ENCODE measurements around the gene SCML1.
A peak's percentile ranks its signal among the peaks of the same experiment; 100 is the strongest.

Gene SCML1

DNA sequence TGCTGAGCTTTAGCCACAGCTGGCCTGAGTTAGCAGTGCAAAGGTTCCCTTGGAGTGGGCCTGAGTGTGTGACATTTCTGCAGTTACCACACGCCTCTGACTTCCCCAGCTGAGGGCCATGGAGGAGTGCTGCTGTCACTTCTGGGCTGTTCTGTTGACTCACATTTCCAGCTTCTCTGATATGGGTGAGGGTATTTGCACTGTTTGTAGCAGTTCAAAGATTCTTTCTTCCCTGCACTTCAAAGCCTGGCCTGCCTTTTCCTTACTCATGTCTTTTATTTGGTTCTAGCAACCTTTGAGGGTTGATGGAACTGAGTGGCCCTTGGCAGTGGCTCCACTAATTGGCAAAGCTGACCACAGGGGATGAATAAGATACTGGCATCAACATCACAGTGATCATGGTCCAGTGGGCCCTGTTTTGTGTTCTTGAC is 26.4 kb upstream of the SCML1 start (continued):
- TF ChIP-seq, protein P1, sequence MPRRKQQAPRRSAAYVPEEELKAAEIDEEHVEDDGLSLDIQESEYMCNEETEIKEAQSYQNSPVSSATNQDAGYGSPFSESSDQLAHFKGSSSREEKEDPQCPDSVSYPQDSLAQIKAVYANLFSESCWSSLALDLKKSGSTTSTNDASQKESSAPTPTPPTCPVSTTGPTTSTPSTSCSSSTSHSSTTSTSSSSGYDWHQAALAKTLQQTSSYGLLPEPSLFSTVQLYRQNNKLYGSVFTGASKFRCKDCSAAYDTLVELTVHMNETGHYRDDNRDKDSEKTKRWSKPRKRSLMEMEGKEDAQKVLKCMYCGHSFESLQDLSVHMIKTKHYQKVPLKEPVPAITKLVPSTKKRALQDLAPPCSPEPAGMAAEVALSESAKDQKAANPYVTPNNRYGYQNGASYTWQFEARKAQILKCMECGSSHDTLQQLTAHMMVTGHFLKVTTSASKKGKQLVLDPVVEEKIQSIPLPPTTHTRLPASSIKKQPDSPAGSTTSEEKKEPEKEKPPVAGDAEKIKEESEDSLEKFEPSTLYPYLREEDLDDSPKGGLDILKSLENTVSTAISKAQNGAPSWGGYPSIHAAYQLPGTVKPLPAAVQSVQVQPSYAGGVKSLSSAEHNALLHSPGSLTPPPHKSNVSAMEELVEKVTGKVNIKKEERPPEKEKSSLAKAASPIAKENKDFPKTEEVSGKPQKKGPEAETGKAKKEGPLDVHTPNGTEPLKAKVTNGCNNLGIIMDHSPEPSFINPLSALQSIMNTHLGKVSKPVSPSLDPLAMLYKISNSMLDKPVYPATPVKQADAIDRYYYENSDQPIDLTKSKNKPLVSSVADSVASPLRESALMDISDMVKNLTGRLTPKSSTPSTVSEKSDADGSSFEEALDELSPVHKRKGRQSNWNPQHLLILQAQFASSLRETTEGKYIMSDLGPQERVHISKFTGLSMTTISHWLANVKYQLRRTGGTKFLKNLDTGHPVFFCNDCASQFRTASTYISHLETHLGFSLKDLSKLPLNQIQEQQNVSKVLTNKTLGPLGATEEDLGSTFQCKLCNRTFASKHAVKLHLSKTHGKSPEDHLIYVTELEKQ (tag by site-specific recombination; IDR thresholded peaks at IDR 0.05; ENCODE audit: borderline replicate concordance): no peak
- TF ChIP-seq MYNN (tag by site-specific recombination; IDR thresholded peaks at IDR 0.05; ENCODE audit: borderline replicate concordance) (no peak), ZNF157 (tag by site-specific recombination; IDR thresholded peaks at IDR 0.05) (no peak), ZNF560 (tag by site-specific recombination; IDR thresholded peaks at IDR 0.05; ENCODE audit: borderline replicate concordance) (no peak), ZNF558 (tag by site-specific recombination; IDR thresholded peaks at IDR 0.05) (no peak)

DNA sequence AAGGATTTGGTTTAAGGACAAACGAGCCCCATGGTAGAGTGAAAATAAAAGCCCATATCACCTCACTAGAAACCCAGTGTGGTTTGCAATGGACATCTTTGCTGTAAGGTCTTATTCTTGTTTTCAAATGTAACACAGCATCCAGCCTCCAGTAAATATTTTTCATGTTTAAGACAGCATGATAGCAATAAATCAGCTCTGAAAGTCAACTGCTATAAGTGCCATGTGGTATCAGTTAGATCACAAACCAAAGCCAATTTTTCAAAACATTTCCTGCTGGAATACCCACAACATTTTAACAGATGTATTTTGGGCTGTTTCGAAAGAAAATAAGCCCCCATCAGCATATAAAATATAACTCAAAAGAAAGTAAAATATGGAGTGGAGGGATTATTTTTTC is 24.0 kb upstream of the SCML1 start:
- Histone ChIP-seq H3K4me1 (ENCODE audit: control insufficient read depth, insufficient read depth, low read length) (no peaks in the 10 kb centered on the region), H3K9me3 (ENCODE audit: control insufficient read depth, insufficient read depth, low read depth, low read length) (no peaks in the 10 kb centered on the region), H3K27ac (ENCODE audit: extremely low read depth, low read depth, low read length) (no peak overlapping the region), H3K36me3 (ENCODE audit: control insufficient read depth in 2 of 2, insufficient read depth in 1 of 2, low read length in 2 of 2) (no peaks in the 10 kb centered on the region), H3K4me3 (ENCODE audit: low read depth, low read length) (no peak overlapping the region)
- ChIA-PET CTCF (interaction anchor here (0.6 to 0.8 kb wide), 2 partner anchors 22 to 24 kb away, joined by 3 to 7 read pairs; no protein-coding TSS in a partner anchor), POLR2A (no interaction called here)
- TF ChIP-seq ZNF132 (tag by site-specific recombination; IDR thresholded peaks at IDR 0.05; ENCODE audit: borderline replicate concordance): no peak
- no peak for TF ChIP-seq SP7 (tag by site-specific recombination; IDR thresholded peaks at IDR 0.05)
- no peak for TF ChIP-seq ZBTB7A (tag by site-specific recombination; IDR thresholded peaks at IDR 0.05; ENCODE audit: low read depth)

DNA sequence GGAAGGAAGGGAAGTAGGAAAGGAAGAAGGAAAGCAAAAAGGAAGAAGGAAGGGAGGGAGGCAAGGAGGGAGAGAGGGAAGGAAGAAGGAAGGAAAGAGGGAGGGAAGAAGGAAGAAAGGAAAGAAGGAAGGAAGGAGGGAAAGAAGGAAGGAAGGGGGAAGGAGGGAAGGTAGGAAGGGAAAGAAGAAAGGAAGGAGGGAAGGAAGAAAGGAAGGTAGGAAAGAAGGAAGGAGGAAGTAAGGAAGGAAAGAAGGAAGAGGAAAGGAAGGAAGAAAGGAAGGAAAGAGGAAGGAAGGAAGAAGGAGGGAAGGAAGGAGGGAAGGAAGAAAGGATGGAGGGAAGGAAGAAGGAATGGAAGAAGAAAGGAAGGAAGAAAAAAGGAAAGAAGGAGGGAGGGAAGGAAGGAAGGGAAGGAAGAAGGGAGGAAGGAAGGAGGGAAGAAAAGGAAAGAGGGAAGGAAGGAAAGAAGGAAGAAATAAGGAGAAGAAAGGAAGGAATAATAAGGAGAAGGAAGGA is 18.6 kb upstream of the SCML1 start:
- H3K36me3 ChIP-seq (ENCODE audit: control insufficient read depth in 2 of 2, insufficient read depth in 1 of 2, low read length in 2 of 2): no peaks in the 10 kb centered on the region

More for the DNA sequence above, 18.6 kb upstream of the SCML1 start:
- TF ChIP-seq SALL2 (tag by site-specific recombination; IDR thresholded peaks at IDR 0.05; ENCODE audit: borderline replicate concordance) (0 out of 2 replicates have a peak, but pooled peaks have one; percentile 29), ZNF521 (tag by site-specific recombination; IDR thresholded peaks at IDR 0.05) (peak; percentile 84; the same call in 1 of the 2 replicates), ZNF776 (tag by site-specific recombination; IDR thresholded peaks at IDR 0.05; ENCODE audit: borderline replicate concordance) (peak; percentile 3; the same call in 1 of the 2 replicates), ZNF366 (tag by site-specific recombination; conservative IDR thresholded peaks at IDR 0.05) (peak; percentile 99), ZNF473 (tag by site-specific recombination; IDR thresholded peaks at IDR 0.05) (peak; percentile 59; the same call in 1 of the 2 replicates)
- TF ChIP-seq, protein P2, sequence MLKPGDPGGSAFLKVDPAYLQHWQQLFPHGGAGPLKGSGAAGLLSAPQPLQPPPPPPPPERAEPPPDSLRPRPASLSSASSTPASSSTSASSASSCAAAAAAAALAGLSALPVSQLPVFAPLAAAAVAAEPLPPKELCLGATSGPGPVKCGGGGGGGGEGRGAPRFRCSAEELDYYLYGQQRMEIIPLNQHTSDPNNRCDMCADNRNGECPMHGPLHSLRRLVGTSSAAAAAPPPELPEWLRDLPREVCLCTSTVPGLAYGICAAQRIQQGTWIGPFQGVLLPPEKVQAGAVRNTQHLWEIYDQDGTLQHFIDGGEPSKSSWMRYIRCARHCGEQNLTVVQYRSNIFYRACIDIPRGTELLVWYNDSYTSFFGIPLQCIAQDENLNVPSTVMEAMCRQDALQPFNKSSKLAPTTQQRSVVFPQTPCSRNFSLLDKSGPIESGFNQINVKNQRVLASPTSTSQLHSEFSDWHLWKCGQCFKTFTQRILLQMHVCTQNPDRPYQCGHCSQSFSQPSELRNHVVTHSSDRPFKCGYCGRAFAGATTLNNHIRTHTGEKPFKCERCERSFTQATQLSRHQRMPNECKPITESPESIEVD (tag by site-specific recombination; IDR thresholded peaks at IDR 0.05): no peak
- TF ChIP-seq, protein P3, sequence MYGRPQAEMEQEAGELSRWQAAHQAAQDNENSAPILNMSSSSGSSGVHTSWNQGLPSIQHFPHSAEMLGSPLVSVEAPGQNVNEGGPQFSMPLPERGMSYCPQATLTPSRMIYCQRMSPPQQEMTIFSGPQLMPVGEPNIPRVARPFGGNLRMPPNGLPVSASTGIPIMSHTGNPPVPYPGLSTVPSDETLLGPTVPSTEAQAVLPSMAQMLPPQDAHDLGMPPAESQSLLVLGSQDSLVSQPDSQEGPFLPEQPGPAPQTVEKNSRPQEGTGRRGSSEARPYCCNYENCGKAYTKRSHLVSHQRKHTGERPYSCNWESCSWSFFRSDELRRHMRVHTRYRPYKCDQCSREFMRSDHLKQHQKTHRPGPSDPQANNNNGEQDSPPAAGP (tag by site-specific recombination; IDR thresholded peaks at IDR 0.05): no peak
- no peak overlapping the region for H3K27ac ChIP-seq (ENCODE audit: extremely low read depth, low read depth, low read length)
- POLR2A ChIA-PET: no interaction called here
- H3K9me3 ChIP-seq (ENCODE audit: control insufficient read depth, insufficient read depth, low read depth, low read length): no peaks in the 10 kb centered on the region
- H3K4me1 ChIP-seq (ENCODE audit: control insufficient read depth, insufficient read depth, low read length): no peaks in the 10 kb centered on the region
- CTCF ChIA-PET: no interaction called here
- H3K4me3 ChIP-seq (ENCODE audit: low read depth, low read length): no peak overlapping the region
